IMR-90 (cell line): ENCODE data around the gene MSI1. TPM values are rescaled to one million over a fixed set of nuclear protein-coding genes. Genes with fewer than 3 reads are reported as not detected.

Experiments used
- ATAC-seq: fragments of 200-7000 bp; cut with Tn5 transposase; 2 replicates; pipeline ENCODE4 v1.9.1; 2020; ENCODE audit warnings: low read depth, mild to moderate bottlenecking, moderate library complexity
- BruUV-seq: library from RNA; stranded (reverse); fragments of 400-500 nt; replicated peaks from 2 replicates; lab custom pipeline; 2021; lab: Mats Ljungman, UMichigan
- CTCF ChIA-PET: fragments of 300-600 bp; formaldehyde crosslinking; extraction: SDS; loops from one replicate; lab custom pipeline; 2021; ENCODE audit warnings: antibody characterized with exemption; lab: Yijun Ruan, JAX
- POLR2A ChIA-PET: fragments of 300-600 bp; sonication (Branson Sonifier 250); formaldehyde crosslinking; loops from one replicate; lab custom pipeline; 2022; ENCODE audit warnings: antibody characterized with exemption; ENCODE audit not compliant: unreplicated experiment; lab: Charles Lee
- DNase-seq: peaks from one replicate; pipeline ENCODE4 v3.0.0; 2013
- H2AFZ ChIP-seq: replicated peaks from 2 replicates; pipeline ENCODE3; 2013; ENCODE audit warnings: low read length, mild to moderate bottlenecking; ENCODE audit not compliant: poor library complexity
- H2AK5ac ChIP-seq: 2 replicates; pipeline ENCODE4 v1.6.1; 2013; ENCODE audit warnings: low read depth, low read length, inconsistent platforms
- H2AK9ac ChIP-seq: replicated peaks from 2 replicates; pipeline ENCODE3; 2013; ENCODE audit warnings: mild to moderate bottlenecking, low read depth, low read length, moderate library complexity; ENCODE audit not compliant: poor library complexity
- H2BK120ac ChIP-seq: 2 replicates; pipeline ENCODE4 v1.6.1; 2013; ENCODE audit warnings: low read depth, low read length, inconsistent platforms
- H2BK15ac ChIP-seq: 3 replicates; pipeline ENCODE4 v1.6.1; 2013; ENCODE audit warnings: low read depth, low read length, inconsistent platforms
- H2BK20ac ChIP-seq: 2 replicates; pipeline ENCODE4 v1.6.1; 2013; ENCODE audit warnings: low read depth, mild to moderate bottlenecking, inconsistent platforms, low read length, moderate library complexity
- H2BK5ac ChIP-seq: 2 replicates; pipeline ENCODE4 v1.6.1; 2013; ENCODE audit warnings: mild to moderate bottlenecking, low read depth, low read length, inconsistent platforms; ENCODE audit not compliant: poor library complexity, severe bottlenecking
- H3K14ac ChIP-seq: replicated peaks from 2 replicates; pipeline ENCODE4 v1.6.1; 2013; ENCODE audit warnings: low read depth, low read length, inconsistent platforms
- H3K18ac ChIP-seq: 2 replicates; pipeline ENCODE4 v1.6.1; 2013; ENCODE audit warnings: low read depth, low read length, control low read depth
- H3K23ac ChIP-seq: 2 replicates; pipeline ENCODE4 v1.6.1; 2013; ENCODE audit warnings: low read depth, low read length, inconsistent platforms
- H3K27ac ChIP-seq: 2 replicates; pipeline ENCODE4 v1.5.1; 2013; ENCODE audit warnings: mild to moderate bottlenecking, control low read depth, low read length; ENCODE audit not compliant: insufficient read depth
- H3K27me3 ChIP-seq: 2 replicates; pipeline ENCODE4 v1.6.1; 2013; ENCODE audit warnings: low read length; ENCODE audit not compliant: control insufficient read depth, insufficient read depth
- H3K36me3 ChIP-seq: 2 replicates; pipeline ENCODE4 v1.6.1; 2013; ENCODE audit warnings: low read length, mixed read lengths; ENCODE audit not compliant: control insufficient read depth, insufficient read depth
- H3K4ac ChIP-seq: 2 replicates; pipeline ENCODE4 v1.6.1; 2013; ENCODE audit warnings: low read depth, low read length, inconsistent platforms
- H3K4me1 ChIP-seq: 2 replicates; pipeline ENCODE4 v1.6.1; 2013; ENCODE audit warnings: low read length, mixed read lengths; ENCODE audit not compliant: control insufficient read depth, insufficient read depth
- H3K4me2 ChIP-seq: 2 replicates; pipeline ENCODE4 v1.6.1; 2013; ENCODE audit warnings: low read depth, mild to moderate bottlenecking, control low read depth, low read length, moderate library complexity
- H3K4me3 ChIP-seq: 2 replicates; pipeline ENCODE4 v1.5.1; 2013; ENCODE audit warnings: low read depth, mild to moderate bottlenecking, control low read depth, low read length, moderate library complexity; ENCODE audit not compliant: insufficient read depth
- H3K56ac ChIP-seq: 2 replicates; pipeline ENCODE4 v1.6.1; 2013; ENCODE audit warnings: low read length, inconsistent platforms; ENCODE audit not compliant: insufficient read depth; ENCODE audit errors: extremely low read depth
- H3K79me1 ChIP-seq, 2 experiments: 2 replicates each; pipeline ENCODE4 v1.6.1; 2013; ENCODE audit warnings: low read length in 2 of 2, inconsistent platforms in 1 of 2, low read depth in 1 of 2
- H3K9ac ChIP-seq: 2 replicates; pipeline ENCODE4 v1.6.1; 2013; ENCODE audit warnings: low read depth, low read length, control low read depth
- H3K9me1 ChIP-seq: 2 replicates; pipeline ENCODE4 v1.6.1; 2013; ENCODE audit warnings: low read length, inconsistent platforms; ENCODE audit not compliant: insufficient read depth
- H3K9me3 ChIP-seq: 2 replicates; pipeline ENCODE4 v1.6.1; 2013; ENCODE audit warnings: low read length; ENCODE audit not compliant: control insufficient read depth, insufficient read depth
- H4K20me1 ChIP-seq: 2 replicates; pipeline ENCODE4 v1.6.1; 2013; ENCODE audit warnings: low read length, inconsistent platforms; ENCODE audit not compliant: insufficient read depth
- H4K5ac ChIP-seq: 2 replicates; pipeline ENCODE4 v1.6.1; 2013; ENCODE audit warnings: mild to moderate bottlenecking, low read depth, low read length, control low read depth
- H4K8ac ChIP-seq, 2 experiments: 2 replicates each; pipeline ENCODE4 v1.6.1; 2013; ENCODE audit warnings: low read depth in 2 of 2, low read length in 2 of 2, control low read depth in 1 of 2, inconsistent platforms in 1 of 2
- H4K91ac ChIP-seq: 2 replicates; pipeline ENCODE4 v1.6.1; 2013; ENCODE audit warnings: low read depth, low read length, inconsistent platforms; ENCODE audit not compliant: insufficient read depth
- CEBPB ChIP-seq: IDR thresholded peaks from 2 replicates; pipeline ENCODE4 v1.6.1; 2012; ENCODE audit warnings: low read depth, low read length, improper control_type of control experiment
- ELK1 ChIP-seq: fragments of 150-350 bp; IDR thresholded peaks from 2 replicates; pipeline ENCODE4 v1.6.1; 2016; ENCODE audit warnings: low read depth, mild to moderate bottlenecking, low read length, moderate library complexity, borderline replicate concordance
- FOS ChIP-seq: fragments of 150-350 bp; IDR thresholded peaks from 2 replicates; pipeline ENCODE4 v1.6.1; 2016; ENCODE audit warnings: low read depth, low read length
- MXI1 ChIP-seq: IDR thresholded peaks from 2 replicates; pipeline ENCODE4 v1.6.1; 2012; ENCODE audit warnings: low read depth, mild to moderate bottlenecking, low read length, moderate library complexity, borderline replicate concordance
- NFE2L2 ChIP-seq: fragments of 150-350 bp; IDR thresholded peaks from 2 replicates; pipeline ENCODE4 v1.6.1; 2016; ENCODE audit warnings: low read depth, mild to moderate bottlenecking, low read length
- POLR2A ChIP-seq: IDR thresholded peaks from 2 replicates; pipeline ENCODE4 v1.6.1; 2012; ENCODE audit warnings: mild to moderate bottlenecking, low read depth, low read length
- RAD21 ChIP-seq: IDR thresholded peaks from 2 replicates; pipeline ENCODE4 v1.6.1; 2012; ENCODE audit warnings: low read length, improper control_type of control experiment
- RCOR1 ChIP-seq: IDR thresholded peaks from 2 replicates; pipeline ENCODE4 v1.6.1; 2012; ENCODE audit warnings: mild to moderate bottlenecking, low read length, improper control_type of control experiment; ENCODE audit not compliant: insufficient replicate concordance
- RFX5 ChIP-seq: IDR thresholded peaks from 2 replicates; pipeline ENCODE4 v1.8.0; 2012; ENCODE audit warnings: low read depth, mild to moderate bottlenecking, low read length, moderate library complexity
- SMC3 ChIP-seq: fragments of 150-350 bp; IDR thresholded peaks from 2 replicates; pipeline ENCODE4 v1.6.1; 2016; ENCODE audit warnings: low read depth, mild to moderate bottlenecking, antibody characterized with exemption, low read length, moderate library complexity
- USF2 ChIP-seq: fragments of 150-350 bp; IDR thresholded peaks from 2 replicates; pipeline ENCODE4 v1.6.1; 2017; ENCODE audit warnings: mild to moderate bottlenecking, antibody characterized with exemption, low read length, low read depth
- WGBS, 2 experiments: methylation state at CpG; one replicate each; pipeline versions ENCODE4 v1.1.5 to v1.1.7; 2013; ENCODE audit warnings: missing lambda C conversion rate in 2 of 2; ENCODE audit not compliant: insufficient read length in 1 of 2; ENCODE audit errors: extremely low coverage in 2 of 2; 5-methylcytosine and 5-hydroxymethylcytosine counted together
- dilution Hi-C: fragments of 300-500 bp; cut with HindIII; formaldehyde crosslinking; loops from one replicate; pipeline ENCODE4 v1.14.3; 2018; ENCODE audit warnings: low sequenced_read_pairs; ENCODE audit not compliant: unreplicated experiment
- in situ Hi-C: fragments of 300-500 bp; cut with MboI; formaldehyde crosslinking; loops from 3 replicates; pipeline ENCODE4 v1.14.3; 2019; ENCODE audit warnings: low sequenced_read_pairs, inconsistent platforms, mixed read lengths
- intact Hi-C: fragments of 100-400 bp; cut with micrococcal nuclease; formaldehyde crosslinking; loops from 2 replicates; pipeline ENCODE4 v1.10.0; 2022
- polyA plus RNA-seq, 3 experiments: library from polyadenylated mRNA; depleted of rRNA; stranded (reverse); fragments of >200 nt; gene quantifications; 2 replicates each; pipeline ENCODE4 v1.2.3, GENCODE V29; 2012; ENCODE audit warnings: low replicate concordance in 1 of 3
- total RNA-seq: library from RNA; depleted of rRNA; stranded (reverse); fragments of >200 nt; gene quantifications from 2 replicates; pipeline ENCODE4 v1.2.3, GENCODE V29; 2012

MSI1 gene
- total and polyA plus RNA-seq, 2 of the 4 experiments (the other 2 are of a cell fraction), result not detected

GRCh38 chr12:120358412-120359100, 10.4 kb downstream of the MSI1 start:
- Histone ChIP-seq H4K20me1 (no peaks in the 10 kb centered on the region), H3K9me3 (no peaks in the 10 kb centered on the region), H2AK9ac (peak overlapping the region; percentile 72), H3K9ac (no peak overlapping the region), H3K4me1 (no peaks in the 10 kb centered on the region), H4K8ac (no peak overlapping the region), H3K14ac (no peak overlapping the region), H3K36me3 (no peaks in the 10 kb centered on the region), H3K4me3 (no peak overlapping the region), H2AK5ac (no peak overlapping the region), H2BK5ac (no peak overlapping the region), H2BK15ac (no peak overlapping the region), H3K27ac (no peak overlapping the region), H3K27me3 (peaks cover 43% of the 10 kb centered on the region), H3K4me2 (no peak overlapping the region), H2BK20ac (no peak overlapping the region), H4K5ac (no peak overlapping the region), H2AFZ (no peak overlapping the region), H3K9me1 (no peaks in the 10 kb centered on the region), H3K4ac (no peak overlapping the region), H3K56ac (no peak overlapping the region), H3K79me1 (no peaks in the 10 kb centered on the region), H3K18ac (no peak overlapping the region), H2BK120ac (no peak overlapping the region), H4K91ac (no peak overlapping the region), H3K23ac (no peak overlapping the region)
- ChIA-PET POLR2A (no interaction called here), CTCF (no interaction called here)
- WGBS, 2 experiments, result 26% methylated on average over 5 of the region's 19 CpGs; no CpG with 5 or more reads in 1 of the 2 experiments
- BruUV-seq, result no TSS peak
- DNase-seq (no peak), ATAC-seq (no peak)
- TF ChIP-seq POLR2A (no peak), MXI1 (no peak), CEBPB (no peak), USF2 (no peak), RCOR1 (no peak), FOS (no peak), ELK1 (no peak), SMC3 (no peak), NFE2L2 (no peak), RAD21 (no peak), RFX5 (no peak)
- intact Hi-C loops, result no loop called here
- dilution Hi-C loops, result no loop called here
- in situ Hi-C loops, result no loop called here
